Mesenchymal stem cell (in vitro differentiated cells and primary cell): ENCODE results near the gene CROCC2.

Source experiments
- DNase-seq: peaks from one replicate; pipeline ENCODE4 v3.0.0-alpha.2; 2013
- H2AFZ ChIP-seq: one replicate; pipeline ENCODE4 v1.6.1; 2013; ENCODE audit warnings: low read depth, mild to moderate bottlenecking, control low read depth, inconsistent platforms, low read length, moderate library complexity
- H2AK5ac ChIP-seq: 2 replicates; pipeline ENCODE4 v1.6.1; 2013; ENCODE audit warnings: low read length, moderate library complexity, mild to moderate bottlenecking, inconsistent platforms; ENCODE audit not compliant: severe bottlenecking
- H2BK120ac ChIP-seq: one replicate; pipeline ENCODE4 v1.6.1; 2013; ENCODE audit warnings: low read depth, mild to moderate bottlenecking, inconsistent platforms, low read length, moderate library complexity
- H2BK12ac ChIP-seq, 2 experiments: one replicate each; pipeline ENCODE4 v1.6.1; 2013; ENCODE audit warnings: inconsistent platforms in 2 of 2, low read length in 2 of 2, mild to moderate bottlenecking in 2 of 2, moderate library complexity in 2 of 2, control low read depth in 1 of 2
- H2BK15ac ChIP-seq: one replicate; pipeline ENCODE4 v1.6.1; 2013; ENCODE audit warnings: mild to moderate bottlenecking, low read depth, inconsistent platforms; ENCODE audit not compliant: poor library complexity, severe bottlenecking
- H2BK5ac ChIP-seq: 2 replicates; pipeline ENCODE4 v1.6.1; 2013; ENCODE audit warnings: low read depth, mild to moderate bottlenecking, low read length, control low read depth, inconsistent platforms; ENCODE audit not compliant: poor library complexity, severe bottlenecking
- H3K14ac ChIP-seq, 2 experiments: one replicate each; pipeline ENCODE4 v1.6.1; 2013; ENCODE audit warnings: inconsistent platforms in 2 of 2, low read length in 2 of 2, control low read depth in 1 of 2, mild to moderate bottlenecking in 1 of 2, moderate library complexity in 1 of 2
- H3K18ac ChIP-seq, 2 experiments: one replicate each; pipeline ENCODE4 v1.6.1; 2013; ENCODE audit warnings: inconsistent platforms in 2 of 2, low read length in 2 of 2, control low read depth in 1 of 2, low read depth in 1 of 2, mild to moderate bottlenecking in 1 of 2
- H3K23ac ChIP-seq, 2 experiments: one replicate each; pipeline ENCODE4 v1.6.1; 2013; ENCODE audit warnings: inconsistent platforms in 2 of 2, low read length in 2 of 2, mild to moderate bottlenecking in 2 of 2, moderate library complexity in 2 of 2, control low read depth in 1 of 2
- H3K27ac ChIP-seq: 2 replicates; pipeline ENCODE4 v1.5.1; 2013; ENCODE audit warnings: mild to moderate bottlenecking, moderate library complexity, low read length, control low read depth, inconsistent platforms; ENCODE audit not compliant: poor library complexity, severe bottlenecking
- H3K27me3 ChIP-seq, 2 experiments: 2 replicates each; pipeline versions ENCODE4 v1.6.1 to v1.7.0; 2013; ENCODE audit warnings: low read length in 2 of 2, mild to moderate bottlenecking in 2 of 2, moderate library complexity in 2 of 2, control low read depth in 1 of 2, inconsistent platforms in 1 of 2; ENCODE audit not compliant: control insufficient read depth in 1 of 2, insufficient read depth in 1 of 2
- H3K36me3 ChIP-seq, 2 experiments: 2 replicates each; pipeline versions ENCODE4 v1.6.1 to v1.7.0; 2013; ENCODE audit warnings: low read length in 2 of 2, control low read depth in 1 of 2, inconsistent platforms in 1 of 2, low read depth in 1 of 2, mild to moderate bottlenecking in 1 of 2; ENCODE audit not compliant: insufficient read depth in 2 of 2, control insufficient read depth in 1 of 2
- H3K4ac ChIP-seq, 2 experiments: one replicate each; pipeline ENCODE4 v1.6.1; 2013; ENCODE audit warnings: inconsistent platforms in 2 of 2, low read length in 2 of 2, mild to moderate bottlenecking in 2 of 2, moderate library complexity in 2 of 2, control low read depth in 1 of 2, low read depth in 1 of 2
- H3K4me1 ChIP-seq: 2 replicates; pipeline ENCODE4 v1.6.1; 2013; ENCODE audit warnings: low read depth, low read length, control low read depth; ENCODE audit not compliant: control insufficient read depth, insufficient read depth
- H3K4me2 ChIP-seq: 2 replicates; pipeline ENCODE4 v1.6.1; 2013; ENCODE audit warnings: low read length, mild to moderate bottlenecking, inconsistent platforms; ENCODE audit not compliant: poor library complexity, severe bottlenecking
- H3K4me3 ChIP-seq, 2 experiments: 2 replicates each; pipeline versions ENCODE4 v1.5.1 to v1.7.0; 2013; ENCODE audit warnings: low read length in 2 of 2, mild to moderate bottlenecking in 2 of 2, control low read depth in 1 of 2, low read depth in 1 of 2; ENCODE audit not compliant: insufficient read depth in 1 of 2
- H3K79me1 ChIP-seq: replicated peaks from 2 replicates; pipeline ENCODE4 v1.6.1; 2013; ENCODE audit warnings: mild to moderate bottlenecking, control low read depth, low read length, inconsistent platforms; ENCODE audit not compliant: poor library complexity, severe bottlenecking
- H3K9ac ChIP-seq: 2 replicates; pipeline ENCODE4 v1.7.0; 2013; ENCODE audit warnings: mild to moderate bottlenecking, low read length, moderate library complexity
- H3K9me3 ChIP-seq: 2 replicates; pipeline ENCODE4 v1.7.0; 2013; ENCODE audit warnings: mild to moderate bottlenecking, low read length; ENCODE audit not compliant: control insufficient read depth
- H4K8ac ChIP-seq: one replicate; pipeline ENCODE4 v1.6.1; 2013; ENCODE audit warnings: inconsistent platforms, mild to moderate bottlenecking, low read length, moderate library complexity
- H4K91ac ChIP-seq: one replicate; pipeline ENCODE4 v1.6.1; 2013; ENCODE audit warnings: mild to moderate bottlenecking, low read length, inconsistent platforms
- whole genome bisulfite sequencing: methylation state at CpG from one replicate; pipeline ENCODE4 v1.1.7; 2013; ENCODE audit warnings: mixed read lengths; 5-methylcytosine and 5-hydroxymethylcytosine counted together

The CROCC2 gene

DNA sequence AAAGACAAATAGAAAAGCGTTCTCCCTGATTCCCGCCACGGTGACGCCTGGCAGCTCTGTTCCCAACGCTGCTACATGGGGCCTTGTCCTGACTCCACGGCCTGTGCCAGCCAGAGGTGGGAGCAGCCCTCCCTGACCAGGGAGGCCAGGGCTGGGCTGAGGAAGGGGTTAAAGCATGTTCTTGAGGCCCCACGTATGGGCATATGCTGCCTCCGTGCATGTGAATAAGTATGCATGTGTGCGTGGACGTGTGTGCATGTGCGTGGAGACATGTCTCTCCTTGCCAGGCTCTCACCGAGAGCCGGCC lies 90.7 kb downstream of the CROCC2 start:
- peak overlapping the region in 1 of 2 experiments; percentile 83 for H3K4me3 ChIP-seq
- H3K79me1 ChIP-seq: no peaks in the 10 kb centered on the region
- no peak overlapping the region for H3K4me2 ChIP-seq
- peak overlapping the region in 1 of 2 experiments; percentile 37 for H3K18ac ChIP-seq
- peaks cover 0 to 10% of the 10 kb centered on the region in 2 experiments for H3K27me3 ChIP-seq
- H4K8ac ChIP-seq: no peak overlapping the region
- H4K91ac ChIP-seq: no peak overlapping the region
- H2BK12ac ChIP-seq: no peak overlapping the region
- no peak overlapping the region for H2AK5ac ChIP-seq
- peak overlapping the region; percentile 81 for H3K9ac ChIP-seq
- no peak overlapping the region for H3K14ac ChIP-seq
- peak overlapping the region in 1 of 2 experiments; percentile 49 for H3K4ac ChIP-seq
- 92% methylated on average over 13 of the region's 13 CpGs for WGBS
- DNase-seq: no peak
- no peak overlapping the region for H3K27ac ChIP-seq
- H2AFZ ChIP-seq: no peak overlapping the region
- no peak overlapping the region for H2BK5ac ChIP-seq
- no peaks in the 10 kb centered on the region for H3K9me3 ChIP-seq
- H2BK15ac ChIP-seq: no peak overlapping the region
- H3K23ac ChIP-seq: peak overlapping the region in 1 of 2 experiments; percentile 27
- H2BK120ac ChIP-seq: no peak overlapping the region
- peaks cover 6 to 22% of the 10 kb centered on the region in 2 experiments for H3K36me3 ChIP-seq
- H3K4me1 ChIP-seq: peaks cover 40% of the 10 kb centered on the region

DNA sequence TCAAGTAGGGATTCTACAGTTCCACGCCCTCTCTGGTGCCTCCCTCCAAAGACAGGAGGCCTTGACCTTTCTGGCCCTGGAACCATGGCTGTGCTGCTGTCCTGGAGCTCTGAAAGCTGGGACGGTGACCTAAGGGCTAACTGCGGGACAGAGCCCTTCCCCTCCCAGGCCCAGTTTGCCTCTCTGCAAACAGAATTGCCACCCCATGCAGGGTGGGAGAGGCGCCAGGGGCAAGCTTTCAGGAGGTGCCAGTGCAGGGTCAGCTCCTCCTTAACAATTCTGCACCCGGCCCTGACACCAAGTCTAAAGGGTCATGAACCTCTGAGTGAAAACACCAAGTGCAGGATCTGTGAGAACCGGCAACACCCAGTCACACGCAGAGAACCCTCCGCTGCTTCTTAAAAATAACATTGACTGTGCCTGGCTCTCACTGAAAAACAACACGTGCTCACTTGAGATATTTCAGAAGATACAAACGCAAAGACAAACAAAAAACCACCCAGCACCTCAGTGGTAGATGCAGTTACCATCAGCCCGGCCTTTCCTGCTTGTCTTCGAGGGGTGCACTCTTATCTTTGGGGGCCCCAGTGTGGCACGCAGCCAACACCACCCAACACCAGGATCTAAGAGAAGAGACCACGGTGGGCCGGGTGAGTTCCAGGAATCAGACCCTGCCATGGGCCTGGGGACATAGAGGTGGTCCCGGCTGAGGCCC lies 91.2 kb downstream of the CROCC2 start:
- Histone ChIP-seq H3K9ac (peak overlapping the region; percentile 81), H2BK120ac (no peak overlapping the region), H3K4ac (peak overlapping the region in 1 of 2 experiments; percentile 49)

DNA sequence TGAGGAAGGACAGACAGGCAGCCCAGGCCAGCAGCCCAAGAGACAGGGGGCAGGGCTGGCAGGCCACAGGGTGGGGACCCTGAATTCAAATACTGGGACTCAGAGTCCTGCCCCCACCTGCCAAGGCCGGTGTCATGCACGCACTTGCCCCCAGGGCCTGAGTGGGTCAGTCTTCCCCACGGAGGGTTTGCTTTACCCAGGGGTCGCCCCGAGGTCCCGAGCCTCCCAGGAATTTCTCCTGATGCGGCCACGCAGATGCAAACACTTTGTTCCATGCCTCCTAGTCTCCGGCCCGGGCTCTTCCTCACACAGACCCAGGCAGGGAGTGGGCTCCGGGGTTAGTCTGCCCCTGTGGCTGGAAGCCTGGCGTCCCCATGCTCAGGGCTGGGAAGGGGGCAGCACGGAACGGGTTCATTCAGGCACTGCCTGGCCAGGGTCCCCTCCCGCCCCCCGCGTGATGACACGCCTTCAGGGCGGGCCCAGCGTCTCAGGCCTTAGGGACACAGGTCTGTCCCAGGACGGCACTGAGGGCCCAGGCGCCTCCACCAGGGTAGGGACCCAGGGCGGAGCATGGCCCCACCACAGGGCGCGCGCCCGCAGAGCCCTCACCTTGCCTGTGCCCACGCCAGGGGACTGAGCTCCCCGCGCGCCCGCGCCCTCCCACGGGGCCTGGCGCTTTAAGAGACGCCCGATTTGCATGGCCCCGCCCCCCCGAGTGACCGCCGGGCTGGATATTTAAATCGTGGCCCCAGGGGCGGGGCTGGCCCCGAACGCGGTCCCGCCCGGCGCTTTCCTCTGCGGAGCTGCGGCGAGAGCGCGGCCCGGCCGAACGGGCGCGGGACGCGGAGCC lies 91.9 kb downstream of the CROCC2 start, which contains the start of gene SNED1:
Gene SNED1 (plus strand): TSS at position 763 of the 850 bp plus-strand sequence. CDS start 220 bp downstream, outside the sequence.
- H3K27ac ChIP-seq: no peak within 1 kb of the TSS
- peak within 1 kb of the TSS; percentile 70 for H4K8ac ChIP-seq
- H2BK12ac ChIP-seq: peak within 1 kb of the TSS; percentile 45 to 90
- peaks cover 31% of the 10 kb centered on the region for H3K4me1 ChIP-seq
- peak within 1 kb of the TSS; percentile 97 for H2BK15ac ChIP-seq
- H2BK5ac ChIP-seq: no peak within 1 kb of the TSS
- peak within 1 kb of the TSS; percentile 87 for H3K9ac ChIP-seq
- H3K4ac ChIP-seq: peak within 1 kb of the TSS; percentile 24 to 92
- H3K18ac ChIP-seq: peak within 1 kb of the TSS; percentile 90 to 93
- H3K4me3 ChIP-seq: peak within 1 kb of the TSS; percentile 57 to 85
- H2BK120ac ChIP-seq: peak within 1 kb of the TSS; percentile 35
- peaks cover 6 to 34% of the 10 kb centered on the region in 2 experiments for H3K36me3 ChIP-seq
- H3K23ac ChIP-seq: peak within 1 kb of the TSS in 1 of 2 experiments; percentile 6
- peak within 1 kb of the TSS in 1 of 2 experiments; percentile 94 for H3K14ac ChIP-seq
- peak within 1 kb of the TSS; percentile 79 for H4K91ac ChIP-seq
- WGBS: 10% methylated on average over 46 of the region's 61 CpGs
- no peaks in the 10 kb centered on the region for H3K9me3 ChIP-seq
- no peaks in the 10 kb centered on the region for H3K79me1 ChIP-seq
- peak within 1 kb of the TSS; percentile 83 for H2AFZ ChIP-seq
- peak; percentile 83 for DNase-seq
- peaks cover 0 to 10% of the 10 kb centered on the region in 2 experiments for H3K27me3 ChIP-seq
- H2AK5ac ChIP-seq: no peak within 1 kb of the TSS
- peak within 1 kb of the TSS; percentile 83 for H3K4me2 ChIP-seq

More for the DNA sequence above, 91.2 kb downstream of the CROCC2 start:
- Histone ChIP-seq H3K23ac (peak overlapping the region in 1 of 2 experiments; percentile 27), H3K14ac (no peak overlapping the region), H3K36me3 (peaks cover 6 to 28% of the 10 kb centered on the region in 2 experiments), H2BK12ac (no peak overlapping the region), H3K4me1 (peaks cover 35% of the 10 kb centered on the region), H3K27ac (no peak overlapping the region), H3K4me2 (no peak overlapping the region), H3K4me3 (peak overlapping the region in 1 of 2 experiments; percentile 83), H2BK5ac (no peak overlapping the region), H3K79me1 (no peaks in the 10 kb centered on the region), H3K27me3 (peaks cover 0 to 10% of the 10 kb centered on the region in 2 experiments), H2BK15ac (no peak overlapping the region), H3K9me3 (no peaks in the 10 kb centered on the region), H2AK5ac (no peak overlapping the region), H3K18ac (peak overlapping the region; percentile 90 to 93), H2AFZ (no peak overlapping the region), H4K8ac (no peak overlapping the region), H4K91ac (no peak overlapping the region)
- WGBS: 77% methylated on average over 16 of the region's 16 CpGs
- no peak for DNase-seq

DNA sequence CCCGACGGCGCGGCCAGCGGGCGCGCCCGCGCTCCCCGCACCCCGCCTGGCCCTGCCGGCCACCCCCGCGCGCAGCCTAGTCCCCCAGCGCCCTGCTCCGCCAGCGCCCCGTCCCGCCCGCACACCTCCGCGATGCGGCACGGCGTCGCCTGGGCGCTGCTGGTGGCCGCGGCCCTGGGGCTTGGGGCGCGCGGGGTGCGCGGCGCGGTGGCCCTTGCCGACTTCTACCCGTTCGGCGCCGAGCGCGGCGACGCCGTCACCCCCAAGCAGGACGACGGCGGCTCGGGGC lies 92.5 kb downstream of the CROCC2 start:
- Histone ChIP-seq H2BK15ac (no peak overlapping the region), H2BK120ac (no peak overlapping the region), H3K4me2 (peak overlapping the region; percentile 83), H2BK5ac (no peak overlapping the region), H3K4me1 (peaks cover 31% of the 10 kb centered on the region), H4K8ac (no peak overlapping the region), H3K23ac (no peak overlapping the region), H3K4ac (peak overlapping the region in 1 of 2 experiments; percentile 24), H3K79me1 (no peaks in the 10 kb centered on the region), H3K27me3 (peaks cover 0 to 10% of the 10 kb centered on the region in 2 experiments), H3K9ac (peak overlapping the region; percentile 87), H2AFZ (peak overlapping the region; percentile 29), H3K9me3 (peaks cover 6% of the 10 kb centered on the region), H3K4me3 (peak overlapping the region; percentile 57 to 85), H3K27ac (no peak overlapping the region), H3K18ac (peak overlapping the region; percentile 47 to 62), H2AK5ac (no peak overlapping the region), H4K91ac (peak overlapping the region; percentile 36), H3K14ac (no peak overlapping the region), H2BK12ac (no peak overlapping the region), H3K36me3 (peaks cover 12 to 40% of the 10 kb centered on the region in 2 experiments)
- 0% methylated on average over 36 of the region's 51 CpGs for WGBS
- DNase-seq: no peak
